ENCODE measurements around the gene ZNF239.

GRCh38 chr10:43591303-43591904, 17.0 kb upstream of the ZNF239 start:
- no peak for TF ChIP-seq POLR2AphosphoS5 (IDR thresholded peaks at IDR 0.05; ENCODE audit: low read depth, low read length)
- TF ChIP-seq CTCF (IDR thresholded peaks at IDR 0.05; ENCODE audit: control extremely low read depth in 1 of 3, insufficient read depth in 1 of 3, low read depth in 1 of 3, low read length in 3 of 3): no peak
- TF ChIP-seq JUND (IDR thresholded peaks at IDR 0.05; ENCODE audit: low read length): no peak
- TF ChIP-seq MAX (IDR thresholded peaks at IDR 0.05): no peak
- no peak for TF ChIP-seq MAFK (IDR thresholded peaks at IDR 0.05; ENCODE audit: low read depth, low read length)
- no peak for TF ChIP-seq PHF8 (conservative IDR thresholded peaks at IDR 0.05; ENCODE audit: low read depth, low read length)
- no peak for TF ChIP-seq HDAC6 (IDR thresholded peaks at IDR 0.05; ENCODE audit: low read depth, low read length)
- TF ChIP-seq BRCA1 (IDR thresholded peaks at IDR 0.05; ENCODE audit: low read depth, low read length): no peak
